Anterior cingulate cortex (tissue), 58 donors: ENCODE measurements around the gene SUFU.
"Not testable (repeated sequence)": the region's sequence is repeated elsewhere in the genome, so short reads cannot be mapped to it uniquely, and the experiment has no call there.

Experiments
- DNase-seq, 58 donors: peaks; one replicate each; lab custom pipeline; 2025; lab: John Stamatoyannopoulos, UW

SUFU gene

DNA sequence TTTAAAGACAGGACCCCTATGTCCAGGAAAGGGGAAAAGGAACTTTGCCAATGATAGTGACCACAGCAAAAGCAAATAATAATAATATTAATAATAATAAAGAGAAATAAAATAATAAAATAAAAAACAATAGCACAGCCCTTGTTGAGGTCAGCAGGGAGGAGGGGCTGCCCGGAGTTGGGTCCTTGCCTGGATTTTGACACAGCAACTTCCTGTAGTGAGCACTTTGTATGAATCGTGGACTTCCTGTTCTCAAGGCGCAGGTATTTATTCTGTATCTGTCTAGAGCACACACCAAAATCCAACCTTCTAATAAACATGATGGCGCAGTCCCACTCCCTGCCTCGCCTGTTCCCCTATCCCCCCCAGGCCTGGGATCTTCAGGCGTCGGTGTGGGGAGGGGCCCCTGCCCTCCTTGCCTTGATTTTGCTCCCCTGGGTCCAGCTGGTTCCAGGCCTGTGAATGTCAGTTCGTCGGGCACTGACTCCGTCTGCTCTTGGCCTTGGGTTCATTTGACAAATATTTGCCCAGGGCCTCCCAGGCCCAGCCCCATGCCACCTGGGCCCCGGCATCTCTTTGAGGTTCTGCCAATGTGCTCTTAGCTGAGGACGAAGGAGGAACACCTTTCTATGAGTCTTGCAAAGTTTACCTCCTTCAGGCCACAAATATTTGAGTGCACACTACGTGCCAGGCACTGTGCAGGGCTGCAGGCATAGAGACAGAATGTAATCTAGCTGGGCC lies 154.4 kb downstream of the SUFU start:
- DNase-seq, result no peak

GRCh38 chr10:102658802-102659201 lies 155.0 kb downstream of the SUFU start:
- no peak for DNase-seq

DNA sequence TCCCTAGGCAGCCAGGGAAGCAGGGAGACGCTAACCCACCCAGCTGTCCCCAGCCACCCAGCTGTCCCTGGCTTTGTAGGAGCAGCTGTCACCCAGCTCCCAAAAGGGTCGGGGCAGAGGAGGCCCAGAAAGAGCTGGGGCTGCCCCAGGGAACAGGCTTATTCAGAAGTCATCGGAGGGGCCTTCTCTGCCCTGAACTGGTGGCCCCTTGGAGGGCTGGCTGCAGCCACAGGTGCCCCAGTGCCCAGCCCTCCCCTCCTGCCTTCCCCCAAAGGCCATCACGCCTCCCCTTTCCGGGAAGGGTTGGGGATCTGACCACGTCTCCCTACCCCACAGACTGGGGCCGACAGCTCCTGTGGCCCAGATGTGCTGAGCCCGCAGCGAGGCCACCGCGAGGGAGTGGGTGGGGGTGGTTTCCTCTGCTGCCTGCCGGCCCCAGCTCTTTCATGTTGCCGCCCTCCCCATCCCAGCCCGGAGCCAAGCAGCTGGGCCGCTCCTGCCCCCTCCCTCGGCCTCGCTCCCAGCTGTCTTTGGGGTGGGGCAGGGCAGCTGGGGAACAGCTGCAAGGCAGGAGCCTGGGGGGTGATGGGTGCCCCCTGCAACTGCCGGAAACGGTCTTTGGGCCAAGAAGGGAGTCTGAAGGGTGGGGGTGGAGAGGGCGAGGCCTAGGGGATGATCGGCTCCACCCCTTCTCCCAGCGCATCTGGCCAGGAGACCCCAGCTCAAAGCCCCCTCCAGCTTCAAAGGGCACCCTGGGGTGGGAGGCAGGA lies 157.3 kb downstream of the SUFU start:
- peak in 26 of 58 donors; percentile 17 to 67 (median 42) for DNase-seq

DNA sequence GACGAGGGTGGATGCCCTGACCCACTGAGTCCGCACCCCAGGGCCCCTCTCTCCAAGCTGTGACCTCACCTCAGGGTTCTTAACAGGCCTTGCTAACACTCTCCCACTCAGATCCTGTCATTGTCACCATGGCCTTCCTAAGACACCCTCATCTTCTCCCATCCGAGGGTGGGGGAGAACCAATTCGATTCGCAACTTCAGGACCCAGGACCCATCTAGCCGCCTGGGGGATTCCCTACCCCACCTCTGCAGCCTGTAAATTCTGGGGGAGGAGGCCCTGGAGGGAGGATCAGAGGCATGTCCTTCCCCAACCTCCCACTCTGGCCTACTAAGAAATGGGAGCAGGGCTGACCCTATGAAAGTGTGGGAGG lies 157.9 kb downstream of the SUFU start:
- DNase-seq, result no peak

DNA sequence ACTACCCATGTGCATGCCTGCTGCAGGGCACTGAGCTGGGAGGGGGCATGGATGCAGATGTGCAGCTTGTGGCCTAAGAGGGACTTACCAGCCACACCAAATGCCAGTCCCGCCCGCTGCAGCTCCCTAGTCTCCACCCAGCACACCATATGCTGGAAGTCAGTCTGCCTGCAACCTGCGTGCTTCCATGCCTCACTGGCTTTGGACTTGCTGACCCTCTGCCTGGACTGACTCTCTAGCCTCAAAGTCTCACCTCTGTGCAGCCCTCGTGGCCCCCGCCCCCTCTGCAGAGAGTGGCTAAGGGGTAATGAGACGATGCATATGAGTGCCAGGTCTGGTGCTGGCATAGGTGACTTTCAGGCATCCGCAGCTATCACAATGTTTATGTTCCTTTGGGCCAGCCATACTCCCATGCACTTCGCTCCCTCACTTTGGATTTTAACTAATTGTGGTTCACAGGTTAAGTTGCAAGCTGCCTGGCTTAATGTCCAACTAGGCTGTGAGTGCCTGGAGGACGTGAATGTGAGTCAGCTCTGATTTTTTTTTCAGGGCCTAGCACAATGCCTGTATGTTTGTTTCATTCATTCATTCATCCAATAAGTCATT lies 162.2 kb downstream of the SUFU start:
- no peak for DNase-seq

GRCh38 chr10:102667411-102667810 lies 163.6 kb downstream of the SUFU start:
- not testable (repeated sequence) for DNase-seq

GRCh38 chr10:102668326-102669107 lies 164.7 kb downstream of the SUFU start:
- peak in 27 of 58 donors; percentile 19 to 83 (median 55) for DNase-seq

- peak in 11 of 58 donors; percentile 28 to 75 (median 33) for DNase-seq
Measured at GRCh38 chr10:102669206-102670064, 165.7 kb downstream of the SUFU start.

- no peak for DNase-seq
Measured at GRCh38 chr10:102670065-102670670, 166.4 kb downstream of the SUFU start.

DNA sequence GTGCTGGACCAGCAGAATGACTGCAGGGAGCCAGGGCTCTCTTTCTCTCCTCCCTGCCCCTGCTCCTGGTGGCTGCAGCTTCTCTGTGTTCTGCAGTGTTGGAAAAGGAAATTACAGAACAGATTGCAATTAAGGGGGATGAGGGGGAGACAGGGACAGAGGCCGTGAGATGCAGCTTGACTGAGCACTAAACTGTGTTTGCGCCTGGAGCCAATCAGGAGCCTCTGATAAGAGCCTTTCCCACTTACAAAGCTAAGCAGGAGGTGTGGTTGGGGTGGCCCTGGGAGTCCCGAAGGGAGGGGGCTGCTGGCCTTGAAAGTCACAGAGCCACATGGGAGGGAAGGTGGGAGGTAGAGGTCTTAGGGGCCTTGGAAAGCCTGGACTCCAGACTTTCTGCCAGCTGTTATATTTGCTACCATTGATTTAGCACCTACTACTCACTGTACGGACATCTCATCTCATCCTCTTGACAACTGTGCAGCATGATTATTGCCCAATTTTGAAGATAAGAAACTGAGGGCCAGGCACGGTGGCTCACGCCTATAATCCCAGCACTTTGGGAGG lies 167.2 kb downstream of the SUFU start:
- DNase-seq, result no peak

DNA sequence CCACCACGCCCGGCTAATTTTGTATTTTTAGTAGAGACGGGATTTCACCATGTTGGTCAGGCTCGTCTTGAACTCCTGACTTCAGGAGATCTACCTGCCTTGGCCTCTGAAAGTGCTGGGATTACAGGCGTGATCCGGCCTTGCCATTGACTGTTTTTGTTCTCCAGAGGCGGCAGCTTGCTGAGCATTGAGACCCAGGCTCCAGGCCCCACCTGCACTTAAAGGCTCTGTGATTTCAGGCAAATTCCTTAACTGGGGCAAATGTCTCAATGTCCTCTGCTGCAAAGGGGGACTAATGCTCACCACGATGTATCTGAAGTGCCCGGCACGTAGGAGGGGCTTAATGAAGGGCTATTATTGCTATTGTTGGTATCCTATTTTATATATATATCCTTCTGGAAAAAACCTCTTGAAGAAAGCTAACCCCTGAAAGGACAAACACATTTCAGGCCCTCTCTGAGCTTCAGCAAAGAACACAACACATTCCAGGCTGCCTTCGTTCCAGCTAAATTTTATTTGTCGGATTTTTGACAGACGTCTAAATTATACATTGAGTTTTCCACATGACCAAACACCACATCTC lies 169.6 kb downstream of the SUFU start:
- no peak for DNase-seq

DNA sequence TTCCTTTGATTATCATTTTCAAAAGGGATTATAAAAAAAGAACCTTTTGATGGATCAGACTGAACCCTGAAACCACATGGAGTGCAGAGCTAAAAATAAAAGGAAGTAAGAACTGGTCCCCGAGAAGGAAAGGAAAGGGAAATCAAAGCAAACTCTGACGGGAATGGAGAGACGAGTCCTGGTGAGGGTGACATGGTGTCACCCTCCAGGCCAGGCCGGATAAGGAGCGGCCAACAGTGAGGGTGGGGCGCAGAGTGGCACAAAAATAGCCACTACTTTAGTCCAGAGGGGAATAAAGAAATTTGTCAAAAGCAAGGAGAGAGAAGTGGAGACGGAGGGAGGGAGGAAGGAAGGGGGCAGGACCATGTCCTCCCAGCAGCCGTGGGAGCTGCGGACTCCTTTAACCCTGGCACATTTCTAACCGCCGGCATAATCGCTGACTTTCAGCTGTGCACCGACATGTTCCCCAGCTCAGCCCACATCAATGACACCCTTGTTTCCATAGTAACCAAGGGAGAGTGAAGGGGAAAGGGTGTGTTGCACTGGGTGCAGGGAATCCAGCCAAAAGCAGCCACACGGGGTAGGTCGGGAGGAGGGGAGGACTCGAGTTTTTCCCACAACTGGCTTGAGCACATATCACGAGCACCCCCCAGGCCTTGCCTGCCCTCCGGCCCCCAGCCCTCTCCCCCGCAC lies 170.2 kb downstream of the SUFU start:
- DNase-seq, result peak in 44 of 58 donors; percentile 25 to 85 (median 52)

- DNase-seq, result peak in 1 of 58 donors; percentile 56
Measured at GRCh38 chr10:102674566-102674965, 170.8 kb downstream of the SUFU start.

DNA sequence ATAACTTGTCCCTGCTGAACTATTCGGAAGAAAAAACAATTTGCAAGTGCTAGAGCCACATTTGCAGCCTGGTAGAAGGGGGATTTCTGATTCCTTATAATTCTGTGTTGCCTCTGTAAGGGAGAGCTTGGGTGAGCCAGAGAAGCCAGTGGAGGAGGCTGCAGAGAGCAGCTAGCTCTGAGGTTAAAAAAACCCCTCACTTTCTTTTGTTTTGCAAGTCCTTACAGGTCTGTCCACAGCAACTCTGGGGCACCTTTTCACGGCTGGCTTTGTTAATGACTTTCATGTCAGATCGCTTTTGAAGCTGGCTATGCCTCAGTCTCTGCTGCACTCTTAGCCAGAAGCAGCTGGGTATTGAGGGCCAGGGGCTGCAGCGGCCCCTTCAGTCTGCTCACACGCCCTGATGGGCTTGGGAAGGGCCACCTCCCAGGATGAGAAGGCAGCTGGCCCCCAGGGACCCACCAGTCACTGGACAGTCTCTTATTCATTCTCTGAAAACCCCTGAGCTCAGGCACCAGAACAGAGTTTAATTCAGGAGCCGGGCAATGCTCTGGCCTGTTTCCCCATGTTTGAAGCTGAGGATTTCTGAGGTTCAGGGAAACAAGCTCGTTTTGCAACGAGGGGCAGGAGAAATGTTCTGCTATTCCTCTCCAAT lies 171.4 kb downstream of the SUFU start:
- no peak for DNase-seq

- DNase-seq, result peak in 10 of 58 donors; percentile 18 to 61 (median 30)
Measured at GRCh38 chr10:102675666-102676533, 172.1 kb downstream of the SUFU start.
